ENCODE measurements around the gene HIVEP3.

The HIVEP3 gene

GRCh38 chr1:41653574-41653973 is 265.1 kb downstream of the HIVEP3 start:
- no peaks in the 10 kb centered on the region for H4K20me1 ChIP-seq (ENCODE audit: insufficient read depth, low read length, poor library complexity, severe bottlenecking)
- no peaks in the 10 kb centered on the region for H3F3A ChIP-seq (ENCODE audit: low read depth)
- H3K4me2 ChIP-seq (ENCODE audit: low read depth, low read length, poor library complexity, severe bottlenecking) = no peak overlapping the region
- H3K9me2 ChIP-seq (replicated peaks; ENCODE audit: low read depth, low read length) = no peaks in the 10 kb centered on the region
- H3K4me1 ChIP-seq (ENCODE audit: insufficient read depth, low read length, poor library complexity, severe bottlenecking) = peaks cover 33% of the 10 kb centered on the region
- no peaks in the 10 kb centered on the region for H3K79me2 ChIP-seq (ENCODE audit: insufficient read depth, low read length)
- no peaks in the 10 kb centered on the region for H3K9me3 ChIP-seq (ENCODE audit: insufficient read depth, low read depth, low read length)
- no peak overlapping the region for H2AFZ ChIP-seq (ENCODE audit: low read length)
- no peaks in the 10 kb centered on the region for H3K36me3 ChIP-seq (ENCODE audit: insufficient read depth, low read length)
- TF ChIP-seq, protein P1, sequence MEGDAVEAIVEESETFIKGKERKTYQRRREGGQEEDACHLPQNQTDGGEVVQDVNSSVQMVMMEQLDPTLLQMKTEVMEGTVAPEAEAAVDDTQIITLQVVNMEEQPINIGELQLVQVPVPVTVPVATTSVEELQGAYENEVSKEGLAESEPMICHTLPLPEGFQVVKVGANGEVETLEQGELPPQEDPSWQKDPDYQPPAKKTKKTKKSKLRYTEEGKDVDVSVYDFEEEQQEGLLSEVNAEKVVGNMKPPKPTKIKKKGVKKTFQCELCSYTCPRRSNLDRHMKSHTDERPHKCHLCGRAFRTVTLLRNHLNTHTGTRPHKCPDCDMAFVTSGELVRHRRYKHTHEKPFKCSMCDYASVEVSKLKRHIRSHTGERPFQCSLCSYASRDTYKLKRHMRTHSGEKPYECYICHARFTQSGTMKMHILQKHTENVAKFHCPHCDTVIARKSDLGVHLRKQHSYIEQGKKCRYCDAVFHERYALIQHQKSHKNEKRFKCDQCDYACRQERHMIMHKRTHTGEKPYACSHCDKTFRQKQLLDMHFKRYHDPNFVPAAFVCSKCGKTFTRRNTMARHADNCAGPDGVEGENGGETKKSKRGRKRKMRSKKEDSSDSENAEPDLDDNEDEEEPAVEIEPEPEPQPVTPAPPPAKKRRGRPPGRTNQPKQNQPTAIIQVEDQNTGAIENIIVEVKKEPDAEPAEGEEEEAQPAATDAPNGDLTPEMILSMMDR (conservative IDR thresholded peaks at IDR 0.05; ENCODE audit: low read length) = no peak
- TF ChIP-seq EZH2phosphoT487 (IDR thresholded peaks at IDR 0.05; ENCODE audit: borderline replicate concordance) = no peak
- no peak overlapping the region for H3K4me3 ChIP-seq (ENCODE audit: low read length, poor library complexity, severe bottlenecking)
- no peaks in the 10 kb centered on the region for H3K27me3 ChIP-seq (ENCODE audit: insufficient read depth, low read length, poor library complexity, severe bottlenecking)
- H3K9ac ChIP-seq (ENCODE audit: low read depth, low read length, poor library complexity, severe bottlenecking) = no peak overlapping the region

DNA sequence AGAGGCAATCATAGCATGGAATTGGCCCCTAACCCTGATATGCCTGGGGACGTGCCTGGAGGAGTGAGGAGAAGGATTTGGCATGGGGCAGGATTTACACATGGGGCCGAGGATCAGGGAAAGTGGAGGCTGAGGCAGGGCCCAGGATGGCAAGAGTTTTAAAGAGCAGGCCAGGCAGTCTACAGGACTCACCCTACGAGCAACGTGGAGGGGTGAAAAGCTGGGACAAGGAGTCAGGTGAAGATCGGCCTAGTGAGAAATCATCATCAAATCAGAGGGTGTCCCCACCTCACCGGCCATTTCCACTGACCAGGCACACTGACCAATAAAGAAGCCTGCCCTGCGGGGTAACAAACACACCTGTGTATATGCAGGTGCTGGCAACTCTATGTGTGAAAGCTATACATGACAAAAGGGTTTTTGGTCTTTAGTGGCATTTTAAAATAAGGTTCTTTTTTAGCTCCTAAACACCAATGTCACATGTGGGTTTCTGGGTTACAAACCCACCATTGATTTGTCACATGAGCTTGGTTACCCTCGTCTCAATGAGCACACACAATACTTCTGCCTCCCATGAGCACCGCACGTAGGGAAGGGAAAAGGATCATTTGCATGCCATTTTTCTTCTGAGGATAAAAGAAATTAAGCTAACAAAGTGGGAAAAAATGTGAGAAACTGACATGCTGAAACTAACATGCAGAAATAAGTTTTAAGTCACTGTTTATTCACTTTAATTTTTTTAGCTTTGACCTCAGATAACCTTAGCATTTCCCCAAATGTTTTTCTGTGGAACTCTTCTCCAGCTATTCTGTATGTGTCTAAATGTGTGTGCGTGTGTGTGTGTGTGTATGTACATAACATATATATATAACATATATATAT is 266.1 kb downstream of the HIVEP3 start:
- Histone ChIP-seq H4K20me1 (ENCODE audit: insufficient read depth, low read length, poor library complexity, severe bottlenecking) (no peaks in the 10 kb centered on the region), H3K4me3 (ENCODE audit: low read length, poor library complexity, severe bottlenecking) (no peak overlapping the region), H3K9me2 (replicated peaks; ENCODE audit: low read depth, low read length) (no peaks in the 10 kb centered on the region), H3K79me2 (ENCODE audit: insufficient read depth, low read length) (no peaks in the 10 kb centered on the region), H3K4me1 (ENCODE audit: insufficient read depth, low read length, poor library complexity, severe bottlenecking) (peaks cover 30% of the 10 kb centered on the region), H2AFZ (ENCODE audit: low read length) (no peak overlapping the region), H3F3A (ENCODE audit: low read depth) (no peaks in the 10 kb centered on the region), H3K36me3 (ENCODE audit: insufficient read depth, low read length) (no peaks in the 10 kb centered on the region), H3K27me3 (ENCODE audit: insufficient read depth, low read length, poor library complexity, severe bottlenecking) (no peaks in the 10 kb centered on the region), H3K4me2 (ENCODE audit: low read depth, low read length, poor library complexity, severe bottlenecking) (no peak overlapping the region), H3K9ac (ENCODE audit: low read depth, low read length, poor library complexity, severe bottlenecking) (no peak overlapping the region), H3K9me3 (ENCODE audit: insufficient read depth, low read depth, low read length) (no peaks in the 10 kb centered on the region)
- TF ChIP-seq, protein P1 (conservative IDR thresholded peaks at IDR 0.05; ENCODE audit: low read length) = no peak
- no peak for TF ChIP-seq EZH2phosphoT487 (IDR thresholded peaks at IDR 0.05; ENCODE audit: borderline replicate concordance)

GRCh38 chr1:41650028-41650880 is 268.5 kb downstream of the HIVEP3 start:
- Histone ChIP-seq H3F3A (ENCODE audit: low read depth) (no peaks in the 10 kb centered on the region), H2AFZ (ENCODE audit: low read length) (no peak overlapping the region), H3K36me3 (ENCODE audit: insufficient read depth, low read length) (no peaks in the 10 kb centered on the region), H4K20me1 (ENCODE audit: insufficient read depth, low read length, poor library complexity, severe bottlenecking) (no peaks in the 10 kb centered on the region), H3K27me3 (ENCODE audit: insufficient read depth, low read length, poor library complexity, severe bottlenecking) (no peaks in the 10 kb centered on the region), H3K4me2 (ENCODE audit: low read depth, low read length, poor library complexity, severe bottlenecking) (no peak overlapping the region), H3K79me2 (ENCODE audit: insufficient read depth, low read length) (no peaks in the 10 kb centered on the region), H3K4me1 (ENCODE audit: insufficient read depth, low read length, poor library complexity, severe bottlenecking) (peaks cover 21% of the 10 kb centered on the region), H3K4me3 (ENCODE audit: low read length, poor library complexity, severe bottlenecking) (no peak overlapping the region), H3K9ac (ENCODE audit: low read depth, low read length, poor library complexity, severe bottlenecking) (no peak overlapping the region), H3K9me3 (ENCODE audit: insufficient read depth, low read depth, low read length) (no peaks in the 10 kb centered on the region), H3K9me2 (replicated peaks; ENCODE audit: low read depth, low read length) (no peaks in the 10 kb centered on the region)
- TF ChIP-seq, protein P1 (conservative IDR thresholded peaks at IDR 0.05; ENCODE audit: low read length) = no peak
- no peak for TF ChIP-seq EZH2phosphoT487 (IDR thresholded peaks at IDR 0.05; ENCODE audit: borderline replicate concordance)

Measured in Loucy (cell line).